Chondrocyte (in vitro differentiated cells): ENCODE measurements around the gene USP54. TPM values are rescaled to one million over a fixed set of nuclear protein-coding genes. Genes with fewer than 3 reads are reported as not detected.

Experiments used
- DNase-seq: peaks from one replicate; pipeline ENCODE4 v3.0.0; 2021; ENCODE audit warnings: mixed read lengths, low spot score
- H3K27ac Mint-ChIP-seq: one replicate; pipeline ENCODE4 v1.8.0; 2021; ENCODE audit warnings: mild to moderate bottlenecking, moderate library complexity, mixed read lengths; ENCODE audit not compliant: unreplicated experiment
- H3K27me3 Mint-ChIP-seq: 2 replicates; pipeline ENCODE4 v1.8.0; 2021; ENCODE audit warnings: low read depth, mixed read lengths
- H3K36me3 Mint-ChIP-seq: 2 replicates; pipeline ENCODE4 v1.8.0; 2021; ENCODE audit warnings: low read depth, mixed read lengths
- H3K4me1 Mint-ChIP-seq: 2 replicates; pipeline ENCODE4 v1.8.0; 2021; ENCODE audit warnings: low read depth, mild to moderate bottlenecking, mixed read lengths
- H3K4me3 Mint-ChIP-seq: one replicate; pipeline ENCODE4 v1.8.0; 2021; ENCODE audit warnings: mild to moderate bottlenecking, moderate library complexity, mixed read lengths; ENCODE audit not compliant: unreplicated experiment
- H3K9me3 Mint-ChIP-seq: 2 replicates; pipeline ENCODE4 v1.8.0; 2021; ENCODE audit warnings: low read depth, mixed read lengths
- total RNA-seq: library from RNA; stranded (reverse); gene quantifications from 3 replicates; pipeline ENCODE4 v1.2.1, GENCODE V29; 2021
- TF ChIP-seq, protein P1 (sequence below): fragments of 200-600 bp; sonication (generic); IDR thresholded peaks from 2 replicates; pipeline ENCODE4 v1.5.0; 2021; ENCODE audit warnings: antibody characterized with exemption, mild to moderate bottlenecking, moderate library complexity

Gene USP54
- total RNA-seq, 1 donor from 2014 or later = 5.8 TPM

DNA sequence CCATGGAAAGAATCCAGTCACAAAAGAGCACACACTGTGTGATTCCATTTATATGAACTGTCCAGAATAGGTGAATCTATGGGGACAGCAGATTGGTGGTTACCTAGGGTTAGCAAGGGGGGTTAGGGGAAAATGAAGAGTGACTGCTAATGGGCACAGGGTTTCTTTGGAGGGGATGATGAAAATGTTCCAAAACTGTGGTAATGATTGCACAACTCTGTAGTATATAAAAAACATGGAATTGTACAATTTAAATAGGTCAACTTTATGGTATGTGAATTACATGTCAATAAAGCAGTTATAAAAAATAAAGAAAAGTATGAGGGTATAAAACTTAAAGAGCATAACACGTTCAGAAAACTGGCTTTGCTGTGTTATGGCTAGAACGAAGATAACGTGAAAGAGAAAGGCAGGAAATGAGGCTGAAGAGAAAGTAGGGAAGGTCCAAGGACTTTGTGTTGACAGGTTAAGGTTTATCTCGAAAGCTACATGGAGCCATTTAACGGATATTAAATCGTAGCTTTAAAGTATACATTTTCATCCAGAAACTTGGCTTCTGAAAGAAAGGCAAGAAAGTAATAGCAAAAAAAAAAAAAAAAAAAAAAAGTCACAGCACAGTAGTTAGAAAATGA, 131.3 kb downstream of the USP54 start:
- peaks cover 24% of the 10 kb centered on the region for H3K36me3 Mint-ChIP-seq
- H3K4me3 Mint-ChIP-seq = no peak overlapping the region
- TF ChIP-seq, protein P1, sequence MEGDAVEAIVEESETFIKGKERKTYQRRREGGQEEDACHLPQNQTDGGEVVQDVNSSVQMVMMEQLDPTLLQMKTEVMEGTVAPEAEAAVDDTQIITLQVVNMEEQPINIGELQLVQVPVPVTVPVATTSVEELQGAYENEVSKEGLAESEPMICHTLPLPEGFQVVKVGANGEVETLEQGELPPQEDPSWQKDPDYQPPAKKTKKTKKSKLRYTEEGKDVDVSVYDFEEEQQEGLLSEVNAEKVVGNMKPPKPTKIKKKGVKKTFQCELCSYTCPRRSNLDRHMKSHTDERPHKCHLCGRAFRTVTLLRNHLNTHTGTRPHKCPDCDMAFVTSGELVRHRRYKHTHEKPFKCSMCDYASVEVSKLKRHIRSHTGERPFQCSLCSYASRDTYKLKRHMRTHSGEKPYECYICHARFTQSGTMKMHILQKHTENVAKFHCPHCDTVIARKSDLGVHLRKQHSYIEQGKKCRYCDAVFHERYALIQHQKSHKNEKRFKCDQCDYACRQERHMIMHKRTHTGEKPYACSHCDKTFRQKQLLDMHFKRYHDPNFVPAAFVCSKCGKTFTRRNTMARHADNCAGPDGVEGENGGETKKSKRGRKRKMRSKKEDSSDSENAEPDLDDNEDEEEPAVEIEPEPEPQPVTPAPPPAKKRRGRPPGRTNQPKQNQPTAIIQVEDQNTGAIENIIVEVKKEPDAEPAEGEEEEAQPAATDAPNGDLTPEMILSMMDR = no peak
- H3K4me1 Mint-ChIP-seq = peaks cover 11% of the 10 kb centered on the region
- H3K9me3 Mint-ChIP-seq = no peaks in the 10 kb centered on the region
- H3K27ac Mint-ChIP-seq = peak overlapping the region; percentile 9
- DNase-seq = no peak
- no peaks in the 10 kb centered on the region for H3K27me3 Mint-ChIP-seq

DNA sequence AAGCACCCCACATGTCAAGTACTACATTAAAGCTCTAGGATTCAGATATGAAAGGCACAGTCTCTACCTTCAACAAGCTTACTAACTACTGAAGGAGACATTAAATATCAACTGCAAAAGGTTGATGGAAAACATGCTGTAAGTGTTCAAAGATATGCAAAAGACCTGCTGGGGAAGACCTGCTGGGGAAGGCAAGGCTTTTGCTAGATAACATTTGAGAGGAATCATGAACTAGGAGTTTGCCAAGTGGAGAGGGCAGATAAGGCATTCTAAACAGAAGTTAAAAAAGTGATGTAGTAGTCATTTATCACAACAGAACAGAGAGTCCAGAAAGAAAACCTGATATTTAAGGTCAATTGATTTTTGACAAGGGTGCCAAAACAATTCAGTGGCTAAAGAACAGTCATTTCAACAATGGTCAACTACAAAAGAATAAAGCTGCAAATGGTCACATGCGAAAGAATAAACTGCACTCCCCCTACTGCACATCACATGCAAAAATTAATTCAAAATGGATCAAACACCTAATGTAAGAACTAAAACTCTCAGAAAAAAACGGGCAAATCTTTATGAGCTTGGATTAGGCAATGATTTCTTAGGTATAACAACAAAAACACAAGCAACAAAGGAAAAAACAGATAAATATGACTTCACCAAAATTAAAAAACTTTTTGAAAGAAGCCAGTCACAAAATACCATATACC, 134.8 kb downstream of the USP54 start:
- TF ChIP-seq, protein P1 = no peak
- H3K27ac Mint-ChIP-seq = no peak overlapping the region
- H3K4me1 Mint-ChIP-seq = peaks cover 11% of the 10 kb centered on the region
- no peak overlapping the region for H3K4me3 Mint-ChIP-seq
- no peak for DNase-seq
- H3K9me3 Mint-ChIP-seq = no peaks in the 10 kb centered on the region
- H3K36me3 Mint-ChIP-seq = peaks cover 17% of the 10 kb centered on the region
- no peaks in the 10 kb centered on the region for H3K27me3 Mint-ChIP-seq

DNA sequence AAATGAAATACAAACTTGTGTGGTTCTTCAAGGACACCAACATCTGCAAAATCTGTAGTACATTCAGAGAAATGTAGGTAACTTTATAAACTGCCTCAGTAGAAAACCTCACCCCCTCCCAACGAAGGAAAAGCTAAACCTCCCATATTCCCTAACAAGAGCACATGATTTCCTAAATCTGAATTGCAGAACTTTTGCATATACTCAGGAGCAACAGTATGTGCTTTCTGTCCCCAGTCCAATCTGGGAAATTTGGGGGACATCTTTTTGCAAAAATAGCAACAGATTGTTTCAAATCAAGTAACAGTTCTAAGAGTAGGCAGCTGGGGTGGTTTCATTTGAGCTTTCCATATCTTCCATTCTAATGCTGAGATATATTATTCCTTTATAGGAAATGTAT, 142.0 kb downstream of the USP54 start:
- Mint-ChIP-seq H3K9me3 (no peaks in the 10 kb centered on the region), H3K36me3 (peaks cover 21% of the 10 kb centered on the region), H3K4me3 (no peak overlapping the region), H3K27me3 (no peaks in the 10 kb centered on the region), H3K4me1 (peaks cover 7% of the 10 kb centered on the region), H3K27ac (no peak overlapping the region)
- TF ChIP-seq, protein P1 = no peak
- DNase-seq = no peak

DNA sequence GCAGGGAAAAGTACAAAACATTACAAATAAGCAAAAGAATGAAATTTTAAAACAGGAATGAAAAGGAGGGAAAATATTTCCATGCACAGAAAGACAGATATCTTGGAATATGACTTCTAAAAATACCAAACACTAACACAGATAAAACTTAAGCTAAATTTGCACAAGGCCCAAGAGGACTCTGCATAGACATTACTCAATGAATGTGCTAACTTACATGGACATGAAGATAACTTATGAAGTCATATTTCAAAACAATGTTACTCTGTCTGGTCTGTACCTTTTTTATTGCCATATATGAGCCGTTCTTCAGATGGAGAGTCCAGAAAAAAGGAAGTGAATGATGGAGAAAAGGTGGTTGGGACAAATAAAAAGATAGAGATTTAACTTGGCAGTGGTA, 142.8 kb downstream of the USP54 start:
- no peak for DNase-seq
- H3K36me3 Mint-ChIP-seq = peaks cover 18% of the 10 kb centered on the region
- no peak overlapping the region for H3K27ac Mint-ChIP-seq
- no peaks in the 10 kb centered on the region for H3K27me3 Mint-ChIP-seq
- H3K4me1 Mint-ChIP-seq = peaks cover 7% of the 10 kb centered on the region
- no peak overlapping the region for H3K4me3 Mint-ChIP-seq
- TF ChIP-seq, protein P1 = no peak
- no peaks in the 10 kb centered on the region for H3K9me3 Mint-ChIP-seq

Other genes starting within 250 kb of the USP54 start
- 0.42 to 1.4 TPM (median 0.59 TPM) in 3 replicates for gene CFAP70, start 232.5 kb downstream of the USP54 start, total RNA-seq
- gene ANXA7, start 177.3 kb downstream of the USP54 start, total RNA-seq = 93.5 to 102 TPM (median 94.7 TPM) in 3 replicates
- 1.4 to 3.4 TPM (median 2.1 TPM) in 3 replicates for gene MSS51, start 157.8 kb downstream of the USP54 start, total RNA-seq
- 59.4 to 61.1 TPM (median 60.5 TPM) in 3 replicates for gene PPP3CB, start 95.3 kb downstream of the USP54 start, total RNA-seq
- gene MYOZ1, start 50.1 kb upstream of the USP54 start, total RNA-seq = 4.2 to 18.4 TPM (median 5.2 TPM) in 3 replicates
- 0.13 to 0.45 TPM in 2 of 3 replicates, not detected in the other for gene SYNPO2L, start 64.7 kb upstream of the USP54 start, total RNA-seq
- 2.9 to 5.2 TPM (median 3.9 TPM) in 3 replicates for gene AGAP5, start 106.8 kb upstream of the USP54 start, total RNA-seq
- 54.0 to 69.1 TPM (median 55.6 TPM) in 3 replicates for gene SEC24C, start 153.0 kb upstream of the USP54 start, total RNA-seq
- gene CHCHD1, start 190.7 kb upstream of the USP54 start, total RNA-seq = 14.8 to 27.5 TPM (median 17.4 TPM) in 3 replicates
- gene ZSWIM8, start 194.3 kb upstream of the USP54 start, total RNA-seq = 102 to 124 TPM (median 117 TPM) in 3 replicates
- gene NDST2, start 220.3 kb upstream of the USP54 start, total RNA-seq = 24.4 to 29.0 TPM (median 27.3 TPM) in 3 replicates